C4-2B (cell line): ENCODE data around the gene LARP4.

Experiments
- CTCF ChIP-seq: fragments of 450-650 bp; conservative IDR thresholded peaks from 2 replicates; pipeline ENCODE4 v1.5.1; 2017; ENCODE audit warnings: mild to moderate bottlenecking
- ZFX ChIP-seq: fragments of 450-650 bp; IDR thresholded peaks from 2 replicates; pipeline ENCODE4 v1.6.1; 2017

DNA sequence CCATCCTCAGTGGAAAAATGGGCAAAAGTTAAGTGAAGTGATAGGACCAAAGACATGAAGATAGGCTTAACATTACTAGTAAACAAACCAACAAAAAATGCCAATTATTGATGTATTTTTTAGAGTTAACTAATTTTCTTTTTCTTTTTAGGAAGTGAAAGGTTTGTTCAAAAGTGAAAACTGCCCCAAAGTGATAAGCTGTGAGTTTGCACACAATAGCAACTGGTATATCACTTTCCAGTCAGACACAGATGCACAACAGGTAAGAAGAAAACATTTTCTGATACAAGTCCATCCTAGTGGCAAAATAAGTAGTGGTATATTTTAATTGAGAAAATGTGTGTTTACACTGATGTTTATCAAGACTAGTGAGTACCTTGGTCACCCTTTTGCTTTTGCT is 39.6 kb downstream of the LARP4 start:
- TF ChIP-seq CTCF (no peak), ZFX (no peak)
